Activated CD4-positive, alpha-beta T cell treated with anti-CD3 and anti-CD28 coated beads, Interleukin-2, amount 10 ng/mL, durations not matched to agents 7 days and 5 days (primary cell): Measurements from ENCODE around the gene SLC25A6. TPM values are rescaled to one million over a fixed set of nuclear protein-coding genes. Genes with fewer than 3 reads are reported as not detected.

Experiments
- CTCF ChIA-PET: fragments of 350-600 bp; sonication (Branson Sonifier 250); formaldehyde crosslinking; loops from one replicate; lab custom pipeline; 2021; ENCODE audit warnings: antibody characterized with exemption; lab: Charles Lee
- POLR2A ChIA-PET: fragments of 350-600 bp; sonication (Branson Sonifier 250); formaldehyde crosslinking; loops from one replicate; lab custom pipeline; 2021; ENCODE audit warnings: antibody characterized with exemption; lab: Charles Lee
- DNase-seq: peaks from one replicate; pipeline ENCODE4 v3.0.0-alpha.2; 2020
- H3K27ac Mint-ChIP-seq: one replicate; pipeline ENCODE4 v1.8.0; 2021; ENCODE audit warnings: mild to moderate bottlenecking, moderate library complexity, mixed read lengths
- H3K27me3 Mint-ChIP-seq: one replicate; pipeline ENCODE4 v1.8.0; 2021; ENCODE audit warnings: mixed read lengths
- H3K36me3 Mint-ChIP-seq: one replicate; pipeline ENCODE4 v1.8.0; 2021; ENCODE audit warnings: low read depth, mixed read lengths
- H3K4me1 Mint-ChIP-seq: one replicate; pipeline ENCODE4 v1.8.0; 2021; ENCODE audit warnings: mixed read lengths
- H3K4me3 Mint-ChIP-seq: one replicate; pipeline ENCODE4 v1.8.0; 2021; ENCODE audit warnings: mild to moderate bottlenecking, moderate library complexity, mixed read lengths
- H3K9me3 Mint-ChIP-seq: one replicate; pipeline ENCODE4 v1.8.0; 2021; ENCODE audit warnings: mixed read lengths
- total RNA-seq, 2 experiments: library from RNA; stranded (reverse); gene quantifications; one replicate each; pipeline ENCODE4 v1.2.3, GENCODE V29; 2021

Gene SLC25A6
- total RNA-seq, 2 experiments from 2014 or later = 259 to 261 TPM

DNA sequence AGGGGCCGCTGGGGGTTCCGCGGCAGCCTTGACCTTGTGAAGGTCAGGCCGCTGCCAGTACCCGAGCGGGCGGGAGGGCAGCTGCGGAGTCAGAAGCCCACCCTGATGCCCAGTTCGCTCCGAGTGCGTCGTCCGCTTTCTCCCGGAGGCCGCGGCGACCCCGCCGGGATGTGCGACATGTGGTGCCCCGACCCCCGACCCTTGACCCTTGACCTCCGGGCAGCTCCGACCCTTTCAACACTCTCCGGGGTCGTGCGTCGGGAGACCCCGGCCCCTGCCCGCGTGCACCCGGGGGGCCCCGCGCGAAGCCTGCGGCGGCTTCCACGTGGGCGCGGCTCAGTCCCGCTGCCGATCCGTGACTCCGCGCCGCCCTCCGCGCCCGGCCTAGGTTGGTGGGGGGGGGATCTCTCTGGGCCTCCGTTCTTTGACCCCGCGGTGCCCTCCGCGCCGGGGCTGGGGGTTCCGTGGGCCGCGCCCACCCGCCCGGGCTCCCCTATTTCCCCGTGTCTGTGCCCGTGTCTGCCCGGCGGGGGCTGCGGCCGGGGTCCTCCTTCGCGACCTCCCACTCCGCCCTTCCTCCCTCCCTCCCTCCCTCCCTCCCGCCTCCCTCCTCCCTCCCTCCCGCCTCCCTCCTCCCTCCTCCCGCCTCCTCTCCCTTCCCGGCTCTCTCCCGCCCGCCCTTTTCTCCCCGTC is 609 bp upstream of the SLC25A6 start:
- H3K36me3 Mint-ChIP-seq = peaks cover 54% of the 10 kb centered on the region
- H3K27ac Mint-ChIP-seq = peak overlapping the region; percentile 95
- DNase-seq = no peak
- no peaks in the 10 kb centered on the region for H3K27me3 Mint-ChIP-seq
- H3K9me3 Mint-ChIP-seq = no peaks in the 10 kb centered on the region
- peak overlapping the region; percentile 89 for H3K4me3 Mint-ChIP-seq
- H3K4me1 Mint-ChIP-seq = peaks cover 60% of the 10 kb centered on the region
- POLR2A ChIA-PET = no interaction called here
- CTCF ChIA-PET = no interaction called here

DNA sequence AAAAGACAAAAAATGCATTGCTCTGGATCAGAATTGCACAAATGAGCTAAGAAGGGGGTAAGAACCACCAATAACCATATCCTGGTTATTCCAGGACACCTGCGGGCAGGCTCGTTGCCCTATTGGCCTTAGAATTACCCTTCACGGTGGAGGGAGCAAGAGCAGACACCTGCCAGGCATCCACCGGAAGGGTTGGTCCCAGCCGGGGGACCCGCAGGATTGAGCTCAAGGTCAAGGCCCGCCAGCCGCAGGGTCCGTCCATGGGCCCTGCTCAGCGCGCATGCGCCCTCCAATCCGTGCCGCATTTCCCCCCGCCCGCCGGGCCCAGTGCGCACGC is 575 bp downstream of the SLC25A6 start:
- no peaks in the 10 kb centered on the region for H3K27me3 Mint-ChIP-seq
- H3K27ac Mint-ChIP-seq = peak overlapping the region; percentile 95
- DNase-seq = no peak
- CTCF ChIA-PET = no interaction called here
- H3K4me3 Mint-ChIP-seq = peak overlapping the region; percentile 89
- POLR2A ChIA-PET = no interaction called here
- H3K36me3 Mint-ChIP-seq = peaks cover 61% of the 10 kb centered on the region
- no peaks in the 10 kb centered on the region for H3K9me3 Mint-ChIP-seq
- peaks cover 60% of the 10 kb centered on the region for H3K4me1 Mint-ChIP-seq

- H3K4me1 Mint-ChIP-seq = peaks cover 56% of the 10 kb centered on the region
- peak overlapping the region; percentile 95 for H3K27ac Mint-ChIP-seq
- H3K4me3 Mint-ChIP-seq = peak overlapping the region; percentile 89
- POLR2A ChIA-PET = no interaction called here
- CTCF ChIA-PET = no interaction called here
- no peak for DNase-seq
- no peaks in the 10 kb centered on the region for H3K9me3 Mint-ChIP-seq
- H3K27me3 Mint-ChIP-seq = no peaks in the 10 kb centered on the region
- H3K36me3 Mint-ChIP-seq = peaks cover 57% of the 10 kb centered on the region
Observed at GRCh38 chrX:1390621-1391369, 1.1 kb downstream of the SLC25A6 start.

DNA sequence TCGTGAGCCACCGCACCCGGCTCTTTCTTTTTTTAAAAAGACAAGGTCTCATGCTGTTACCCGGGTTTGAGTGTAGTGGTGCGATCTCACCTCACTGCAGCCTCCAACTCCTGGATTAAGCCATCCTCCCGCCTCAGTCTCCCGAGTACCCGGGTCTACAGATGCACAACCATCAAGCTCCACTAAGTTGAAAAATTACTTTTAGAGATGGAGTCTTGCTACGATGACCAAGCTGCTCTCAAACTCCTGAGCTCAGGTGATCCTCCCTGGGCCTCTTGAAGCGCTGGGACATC is 2.0 kb downstream of the SLC25A6 start:
- H3K4me1 Mint-ChIP-seq = peaks cover 48% of the 10 kb centered on the region
- peaks cover 55% of the 10 kb centered on the region for H3K36me3 Mint-ChIP-seq

DNA sequence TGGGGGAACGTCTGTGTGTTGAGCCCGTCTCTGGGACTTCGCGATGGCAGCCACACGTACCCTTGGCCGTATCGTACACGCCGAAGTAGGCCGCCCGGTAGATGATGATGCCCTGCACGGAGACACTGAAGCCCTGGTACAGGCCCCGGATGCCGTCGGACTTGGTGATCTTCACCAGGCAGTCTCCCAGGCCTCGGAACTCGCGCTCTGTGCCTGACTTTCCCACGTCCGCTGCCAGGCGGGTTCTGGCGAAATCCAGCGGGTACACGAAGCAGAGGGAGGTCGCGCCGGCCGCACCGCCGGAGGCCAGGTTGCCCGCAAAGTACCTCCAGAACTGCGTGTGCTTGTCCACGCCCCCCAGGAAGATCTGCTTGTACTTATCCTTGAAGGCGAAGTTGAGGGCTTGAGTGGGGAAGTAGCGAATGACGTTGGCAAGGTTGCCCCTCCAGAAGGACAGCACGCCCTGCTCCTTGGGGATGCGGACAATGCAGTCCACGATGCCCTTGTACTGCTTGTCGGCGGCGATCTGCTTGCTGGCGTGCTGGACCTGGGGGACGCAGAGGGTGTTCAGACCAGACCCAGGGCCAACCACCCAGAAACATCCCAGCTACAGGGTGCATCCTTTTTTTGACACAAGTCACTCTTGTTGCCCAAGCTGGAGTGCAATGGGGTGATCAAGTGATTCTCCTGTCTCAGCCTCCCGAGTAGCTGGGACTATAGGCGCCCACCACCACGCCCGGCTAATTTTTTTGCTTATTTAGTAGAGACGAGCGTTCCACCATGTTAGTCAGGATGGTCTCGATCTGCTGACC is 2.5 kb downstream of the SLC25A6 start:
- CTCF ChIA-PET = no interaction called here
- Mint-ChIP-seq H3K4me1 (peaks cover 43% of the 10 kb centered on the region), H3K36me3 (peaks cover 57% of the 10 kb centered on the region), H3K27ac (no peak overlapping the region), H3K4me3 (no peak overlapping the region), H3K9me3 (no peaks in the 10 kb centered on the region), H3K27me3 (no peaks in the 10 kb centered on the region)
- POLR2A ChIA-PET = no interaction called here
- peak; percentile 3 for DNase-seq

More for the DNA sequence above, 2.0 kb downstream of the SLC25A6 start:
- H3K4me3 Mint-ChIP-seq = peak overlapping the region; percentile 49
- ChIA-PET POLR2A (no interaction called here), CTCF (no interaction called here)
- H3K9me3 Mint-ChIP-seq = no peaks in the 10 kb centered on the region
- H3K27ac Mint-ChIP-seq = no peak overlapping the region
- DNase-seq = no peak
- no peaks in the 10 kb centered on the region for H3K27me3 Mint-ChIP-seq

DNA sequence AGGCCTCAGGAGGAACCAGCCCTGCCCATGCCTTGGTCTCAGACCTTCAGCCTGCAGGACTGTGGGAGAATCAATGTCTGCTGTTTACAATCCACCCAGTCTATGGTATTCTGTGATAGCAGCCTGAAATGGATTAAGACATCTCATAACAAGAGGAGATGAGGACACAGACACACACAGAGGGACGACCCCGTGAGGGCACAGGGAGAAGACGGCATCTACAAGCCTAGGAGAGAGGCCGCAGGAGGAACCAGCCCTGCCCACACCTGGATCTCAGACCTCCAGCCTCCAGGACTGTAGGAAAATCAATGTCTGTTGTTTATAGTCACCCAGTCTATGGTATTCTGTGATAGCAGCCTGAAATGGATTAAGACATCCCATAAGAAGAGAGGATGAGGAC is 3.3 kb downstream of the SLC25A6 start:
- Mint-ChIP-seq H3K36me3 (peaks cover 61% of the 10 kb centered on the region), H3K9me3 (no peaks in the 10 kb centered on the region), H3K4me1 (peaks cover 37% of the 10 kb centered on the region), H3K27me3 (no peaks in the 10 kb centered on the region), H3K4me3 (no peak overlapping the region), H3K27ac (no peak overlapping the region)
- CTCF ChIA-PET = no interaction called here
- DNase-seq = peak; percentile 4
- POLR2A ChIA-PET = no interaction called here

GRCh38 chrX:1387141-1387776 is 4.7 kb downstream of the SLC25A6 start:
- Mint-ChIP-seq H3K27me3 (no peaks in the 10 kb centered on the region), H3K36me3 (peaks cover 69% of the 10 kb centered on the region), H3K27ac (no peak overlapping the region), H3K4me3 (no peak overlapping the region), H3K9me3 (no peaks in the 10 kb centered on the region), H3K4me1 (peaks cover 30% of the 10 kb centered on the region)
- ChIA-PET CTCF (no interaction called here), POLR2A (no interaction called here)
- DNase-seq = no peak

- H3K36me3 Mint-ChIP-seq = peaks cover 71% of the 10 kb centered on the region
- ChIA-PET CTCF (no interaction called here), POLR2A (no interaction called here)
- DNase-seq = no peak
- no peaks in the 10 kb centered on the region for H3K27me3 Mint-ChIP-seq
- peaks cover 30% of the 10 kb centered on the region for H3K4me1 Mint-ChIP-seq
- no peaks in the 10 kb centered on the region for H3K9me3 Mint-ChIP-seq
- H3K4me3 Mint-ChIP-seq = no peak overlapping the region
- no peak overlapping the region for H3K27ac Mint-ChIP-seq
Observed at GRCh38 chrX:1386338-1387127, 5.4 kb downstream of the SLC25A6 start.

GRCh38 chrX:1385253-1386223 is 6.4 kb downstream of the SLC25A6 start:
- POLR2A ChIA-PET = no interaction called here
- no peak overlapping the region for H3K4me3 Mint-ChIP-seq
- H3K36me3 Mint-ChIP-seq = peaks cover 65% of the 10 kb centered on the region
- H3K27ac Mint-ChIP-seq = no peak overlapping the region
- H3K27me3 Mint-ChIP-seq = no peaks in the 10 kb centered on the region
- H3K4me1 Mint-ChIP-seq = peaks cover 23% of the 10 kb centered on the region
- CTCF ChIA-PET = no interaction called here
- no peaks in the 10 kb centered on the region for H3K9me3 Mint-ChIP-seq
- no peak for DNase-seq

GRCh38 chrX:1384658-1385252 is 7.2 kb downstream of the SLC25A6 start:
- ChIA-PET CTCF (no interaction called here), POLR2A (no interaction called here)
- no peak overlapping the region for H3K4me3 Mint-ChIP-seq
- peaks cover 63% of the 10 kb centered on the region for H3K36me3 Mint-ChIP-seq
- DNase-seq = no peak
- H3K27me3 Mint-ChIP-seq = no peaks in the 10 kb centered on the region
- no peak overlapping the region for H3K27ac Mint-ChIP-seq
- peaks cover 20% of the 10 kb centered on the region for H3K4me1 Mint-ChIP-seq
- H3K9me3 Mint-ChIP-seq = no peaks in the 10 kb centered on the region

DNA sequence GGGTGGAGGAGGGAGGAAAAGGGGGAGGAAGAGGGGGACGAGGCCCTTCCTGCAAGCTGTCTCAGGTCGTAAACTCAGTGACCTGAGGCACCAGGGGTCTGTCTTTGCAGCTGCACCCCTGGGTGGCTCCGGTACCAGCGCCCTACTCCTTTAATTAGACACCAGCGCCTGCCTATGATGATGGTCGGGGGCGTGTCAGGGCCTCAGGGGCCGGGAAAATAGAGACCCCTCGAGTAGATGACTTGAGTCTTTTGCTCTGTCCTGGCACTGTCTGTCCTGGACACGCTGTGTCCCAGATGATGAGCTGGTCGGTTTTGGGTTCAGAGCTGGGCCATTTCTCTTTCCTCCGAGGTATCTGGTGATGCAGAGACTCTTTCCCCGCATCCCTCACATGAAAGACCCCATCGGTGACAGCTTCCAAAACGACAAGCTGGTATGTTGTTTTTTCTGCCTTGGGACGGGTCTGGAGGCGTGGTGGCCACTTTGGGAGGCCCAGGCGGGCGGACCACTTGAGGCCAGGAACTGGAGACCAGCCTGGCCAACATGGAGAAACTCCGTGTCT is 11.2 kb downstream of the SLC25A6 start:
- peaks cover 27% of the 10 kb centered on the region for H3K36me3 Mint-ChIP-seq
- H3K4me3 Mint-ChIP-seq = no peak overlapping the region
- no peaks in the 10 kb centered on the region for H3K9me3 Mint-ChIP-seq
- peak overlapping the region; percentile 19 for H3K27ac Mint-ChIP-seq
- CTCF ChIA-PET = no interaction called here
- DNase-seq = no peak
- H3K4me1 Mint-ChIP-seq = no peaks in the 10 kb centered on the region
- H3K27me3 Mint-ChIP-seq = no peaks in the 10 kb centered on the region
- POLR2A ChIA-PET = no interaction called here
